Neural cell (in vitro differentiated cells): ENCODE results near the gene CSNK1E.

ENCODE experiments used
- CTCF ChIP-seq: fragments of 450-650 bp; IDR thresholded peaks from 2 replicates; pipeline ENCODE4 v1.5.1; 2014; ENCODE audit warnings: antibody characterized with exemption, mild to moderate bottlenecking, moderate library complexity; ENCODE audit not compliant: poor library complexity, severe bottlenecking
- EZH2 ChIP-seq: fragments of 200-600, 300-800 bp; shearing (Covaris generic), sonication (generic); IDR thresholded peaks from 2 replicates; pipeline ENCODE4 v1.6.1; 2014; ENCODE audit warnings: antibody characterized with exemption, low read length, borderline replicate concordance, mild to moderate bottlenecking; ENCODE audit not compliant: insufficient read depth, poor library complexity, severe bottlenecking
- MXI1 ChIP-seq: fragments of 450-650 bp; conservative IDR thresholded peaks from 2 replicates; pipeline ENCODE4 v1.6.1; 2014; ENCODE audit warnings: antibody characterized with exemption, mild to moderate bottlenecking; ENCODE audit not compliant: poor library complexity, severe bottlenecking
- SMC3 ChIP-seq: fragments of 450-650 bp; conservative IDR thresholded peaks from 2 replicates; pipeline ENCODE4 v1.6.1; 2014; ENCODE audit warnings: antibody characterized with exemption, mild to moderate bottlenecking, moderate library complexity; ENCODE audit not compliant: poor library complexity
- TAF1 ChIP-seq: IDR thresholded peaks from 2 replicates; pipeline ENCODE4 v1.6.1; 2012; ENCODE audit warnings: low read depth

- no peak for TF ChIP-seq EZH2
- no peak for TF ChIP-seq CTCF
- no peak for TF ChIP-seq TAF1
- TF ChIP-seq MXI1: no peak
- no peak for TF ChIP-seq SMC3
These were observed 2.9 kb downstream of the CSNK1E start for GRCh38 chr22:38314051-38314932.
